HG02798 (cell line): ENCODE data around the gene SCGN.

ENCODE experiments used
- ATAC-seq: cut with Tn5 transposase; IDR thresholded peaks from one replicate; pipeline ENCODE4 v1.9.1; 2021; ENCODE audit warnings: mild to moderate bottlenecking; ENCODE audit not compliant: unreplicated experiment, poor library complexity

SCGN gene

DNA sequence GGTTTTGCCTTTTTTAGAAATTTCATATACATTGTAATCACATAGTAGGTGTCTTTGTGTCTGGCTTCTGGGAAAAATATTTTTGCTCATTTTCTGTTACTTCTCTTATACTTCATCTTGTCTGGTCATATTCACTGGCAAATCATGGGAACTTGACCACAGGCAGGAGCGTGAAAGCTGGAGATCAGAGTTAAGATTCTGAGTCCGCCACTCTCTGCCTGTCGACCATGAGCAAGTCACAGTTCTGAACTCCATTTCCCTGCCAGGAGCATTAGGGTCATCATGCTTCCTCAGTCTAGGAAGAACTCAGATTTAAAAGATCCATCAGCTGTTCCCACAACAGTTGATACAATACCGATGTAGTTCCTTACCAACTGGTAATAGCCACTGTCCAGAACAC is 12.4 kb upstream of the SCGN start:
- ATAC-seq: no peak

DNA sequence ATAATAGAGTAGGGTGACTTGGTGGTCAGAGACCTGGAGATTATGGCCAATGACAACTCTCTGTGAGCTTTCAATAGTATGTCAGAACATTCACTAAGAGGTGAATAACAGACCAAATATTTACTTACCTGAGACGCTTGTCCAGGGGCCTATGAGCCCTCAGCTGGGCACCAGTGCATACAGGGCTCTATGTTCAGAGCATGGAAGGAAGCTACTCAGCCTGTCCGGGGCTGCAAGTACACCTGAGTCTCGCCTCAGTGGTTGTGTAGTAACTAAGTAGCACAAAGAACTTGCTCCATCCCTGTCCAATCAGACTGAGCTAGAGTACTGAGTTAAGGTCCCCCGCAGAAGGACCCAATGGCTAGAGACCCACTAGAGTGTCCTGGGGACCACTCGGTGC is 11.6 kb upstream of the SCGN start:
- ATAC-seq: no peak

DNA sequence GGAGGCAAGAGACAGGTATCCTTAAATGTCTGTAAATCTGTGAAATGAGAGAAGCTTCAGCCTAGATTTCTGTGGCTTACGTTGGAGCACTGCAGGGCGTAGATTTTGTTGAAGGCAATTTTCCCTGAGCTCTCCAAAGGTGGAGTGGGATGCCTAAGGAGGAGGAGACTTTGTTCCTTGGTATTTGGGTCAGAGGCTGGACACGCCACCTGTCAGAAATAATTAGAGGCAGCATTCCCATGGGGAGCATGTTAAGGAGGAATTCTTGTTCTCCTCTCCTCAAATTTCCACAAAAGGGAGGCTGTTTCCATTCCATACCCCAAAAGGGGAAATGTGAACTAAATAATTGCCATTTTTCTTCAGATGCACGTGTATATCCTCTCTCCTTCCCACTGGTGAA is 11.1 kb upstream of the SCGN start:
- ATAC-seq: no peak

GRCh38 chr6:25641377-25641776 is 10.6 kb upstream of the SCGN start:
- ATAC-seq: no peak

DNA sequence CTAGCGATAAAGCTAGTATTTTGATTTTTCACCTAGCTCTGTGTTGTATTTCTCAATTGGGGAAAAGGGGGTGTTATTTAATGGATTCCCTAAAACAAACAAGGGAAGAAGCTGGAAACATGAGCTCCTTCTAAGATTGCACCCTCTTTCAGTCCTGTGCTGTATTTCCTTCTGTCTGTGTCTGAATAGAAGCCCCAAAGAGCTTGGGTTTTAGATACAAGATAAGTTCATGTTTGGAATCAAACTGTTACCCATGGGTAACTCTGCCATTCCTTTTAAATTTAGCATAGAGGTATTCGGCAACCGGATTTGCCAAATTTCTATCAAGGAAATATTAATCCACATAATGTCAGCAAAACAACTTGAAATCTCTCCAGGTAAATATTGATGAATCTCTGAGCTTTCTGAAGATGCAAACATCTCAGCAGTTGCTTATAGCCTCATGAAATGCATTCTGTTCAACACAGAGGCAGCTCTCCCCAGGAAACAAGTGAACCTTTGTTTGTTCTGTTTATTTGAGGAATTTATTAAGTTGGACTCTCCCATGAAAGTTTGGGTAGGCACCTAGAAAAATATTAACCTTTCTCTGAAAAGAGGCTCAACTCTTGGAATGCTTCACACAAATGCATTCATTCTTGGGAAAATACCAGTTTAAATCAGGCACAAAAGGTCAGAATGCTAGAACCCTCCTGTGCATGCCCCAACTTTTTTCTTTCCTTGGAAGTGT is 9.9 kb upstream of the SCGN start:
- no peak for ATAC-seq

GRCh38 chr6:25642667-25643328 is 9.2 kb upstream of the SCGN start:
- ATAC-seq: no peak

DNA sequence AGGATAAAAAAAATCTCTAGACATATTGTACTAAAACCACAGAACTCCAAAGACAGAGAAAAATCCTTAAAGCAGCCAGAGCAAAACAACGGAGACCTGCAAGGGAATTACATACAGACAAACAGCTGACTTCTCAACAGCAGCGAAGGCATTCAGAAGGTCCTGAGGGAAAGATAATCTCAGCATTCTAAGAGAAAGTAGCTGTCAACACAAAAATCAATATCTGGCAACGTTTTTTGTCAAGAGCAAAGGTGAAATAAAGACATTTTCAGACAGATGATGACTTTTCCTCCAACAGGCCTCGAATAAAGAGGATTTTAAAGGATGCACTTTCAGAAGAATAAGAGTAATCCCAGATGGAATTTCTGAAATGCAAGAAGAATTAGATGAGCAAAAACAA is 6.1 kb upstream of the SCGN start:
- ATAC-seq: no peak

GRCh38 chr6:25649611-25650010 is 2.4 kb upstream of the SCGN start:
- ATAC-seq: no peak

DNA sequence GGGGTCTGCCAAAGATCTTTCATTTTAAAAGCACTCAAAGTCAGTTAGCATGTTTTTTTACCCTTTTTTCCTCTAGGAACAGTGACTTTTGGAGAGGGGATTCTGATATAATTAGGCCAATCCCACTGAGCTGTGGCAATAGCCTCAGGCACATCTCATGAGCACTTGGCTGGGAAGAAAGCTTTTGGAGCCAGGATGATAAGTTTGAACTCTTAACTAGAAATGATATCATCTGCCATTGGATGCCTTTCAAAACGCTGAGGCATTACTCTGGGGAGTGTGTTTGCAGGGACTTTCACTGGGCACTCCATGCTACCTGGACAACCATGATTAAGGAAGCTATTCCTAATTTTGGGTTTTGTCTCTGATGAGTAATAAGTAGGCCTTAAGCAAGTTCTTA is 3.7 kb downstream of the SCGN start:
- ATAC-seq: no peak

- no peak for ATAC-seq
These were observed 7.8 kb downstream of the SCGN start for GRCh38 chr6:25659633-25660368.

DNA sequence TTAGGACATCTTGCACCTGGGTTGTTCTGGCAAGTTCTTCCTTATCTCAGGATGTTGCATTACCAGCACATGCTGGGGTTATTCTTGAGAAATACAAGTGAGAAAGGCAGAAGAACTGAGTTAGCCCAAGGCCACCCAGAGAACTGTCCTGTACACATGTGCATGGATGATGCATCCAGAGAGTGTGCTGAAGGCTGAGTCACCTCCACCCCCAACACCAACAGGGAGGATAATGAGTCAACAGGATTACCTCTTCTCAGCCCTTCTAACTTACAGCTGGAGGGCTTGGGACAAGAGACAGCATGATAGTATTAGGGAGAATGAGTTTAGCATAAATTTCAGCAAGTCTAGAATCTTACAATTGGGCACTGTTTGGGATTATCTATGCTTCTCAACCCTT is 8.5 kb downstream of the SCGN start:
- no peak for ATAC-seq

DNA sequence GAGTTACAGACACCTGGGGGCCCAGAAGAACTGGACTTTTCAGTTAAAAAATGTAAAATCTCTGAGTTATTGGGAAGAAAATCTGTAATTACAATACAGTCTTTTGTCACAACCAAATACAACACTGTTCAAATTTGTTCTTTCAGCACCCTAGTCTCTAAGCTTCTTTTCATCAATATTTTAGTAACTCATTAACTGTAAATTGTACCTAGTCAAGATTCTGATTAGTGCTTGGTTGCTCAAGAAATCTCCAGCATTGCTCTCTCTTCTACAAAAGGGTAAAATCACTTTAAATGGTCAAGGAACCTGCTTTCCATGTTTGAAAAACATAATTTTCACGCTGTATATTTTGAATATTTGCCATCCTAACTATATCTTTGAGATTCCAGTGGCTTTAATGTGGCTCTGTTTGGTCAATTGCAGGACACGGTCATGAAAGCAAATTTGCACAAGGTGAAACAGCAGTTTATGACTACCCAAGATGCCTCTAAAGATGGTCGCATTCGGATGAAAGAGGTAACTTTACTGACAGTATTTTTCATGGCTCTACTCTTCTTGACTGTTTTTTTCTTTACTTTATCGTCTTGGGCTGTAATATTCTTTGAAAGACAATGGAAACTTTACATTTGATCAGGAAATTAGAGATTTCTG is 9.2 kb downstream of the SCGN start:
- no peak for ATAC-seq

GRCh38 chr6:25665455-25665854 is 13.4 kb downstream of the SCGN start:
- no peak for ATAC-seq

- ATAC-seq: no peak
These were observed 17.4 kb downstream of the SCGN start for GRCh38 chr6:25669413-25669812.

GRCh38 chr6:25670208-25670607 is 18.2 kb downstream of the SCGN start:
- ATAC-seq: no peak

- no peak for ATAC-seq
These were observed 18.9 kb downstream of the SCGN start for GRCh38 chr6:25670793-25671513.

DNA sequence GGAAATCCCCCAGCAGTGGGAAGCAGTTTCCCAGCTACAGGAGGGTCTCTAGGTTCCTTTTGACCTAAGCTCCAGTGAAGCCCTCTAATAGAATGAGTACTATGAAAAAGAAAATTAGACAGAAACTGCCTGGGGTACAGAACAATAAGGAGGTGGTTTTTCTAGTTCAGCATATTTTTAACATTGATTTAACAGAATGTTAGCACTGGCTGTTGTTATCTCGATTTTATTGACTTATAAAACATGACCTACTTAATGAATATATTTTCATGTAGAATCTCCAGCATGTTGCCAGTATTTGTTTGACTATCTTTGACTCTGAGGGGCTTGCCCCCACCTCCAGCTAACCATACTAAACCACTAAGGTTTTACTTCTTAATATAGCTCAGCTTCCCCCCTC is 19.6 kb downstream of the SCGN start:
- no peak for ATAC-seq

GRCh38 chr6:25675167-25675566 is 23.2 kb downstream of the SCGN start:
- ATAC-seq: no peak

GRCh38 chr6:25676775-25677174 is 24.8 kb downstream of the SCGN start:
- ATAC-seq: no peak

- ATAC-seq: no peak
These were observed 29.8 kb downstream of the SCGN start for GRCh38 chr6:25681848-25682247.
